Right lobe of liver (tissue), 6 donors: ENCODE data around the gene TMPRSS9. TPM values are rescaled to one million over a fixed set of nuclear protein-coding genes. Genes with fewer than 3 reads are reported as not detected.
"Not testable (repeated sequence)": the region's sequence is repeated elsewhere in the genome, so short reads cannot be mapped to it uniquely, and the experiment has no call there.

Source experiments
- ATAC-seq, 4 donors: fragments of 200-7000 bp; cut with Tn5 transposase; one replicate each; pipeline ENCODE4 v1.9.1; 2020; ENCODE audit warnings: mild to moderate bottlenecking in 4 of 4, moderate library complexity in 4 of 4
- DNase-seq, 3 donors: peaks; one replicate each; pipeline ENCODE4 v3.0.0-alpha.2; 2020
- H3K27ac ChIP-seq, 3 donors: fragments of 200-600 bp; one replicate each; pipeline ENCODE4 v1.8.0; 2022
- H3K27me3 ChIP-seq, 2 donors: fragments of 200-600 bp; one replicate each; pipeline ENCODE4 v1.8.0; 2022
- H3K36me3 ChIP-seq, 4 donors: fragments of 200-600 bp; sonication (generic) in 1 of 4; one replicate each; pipeline versions ENCODE4 v1.5.1 to v1.8.0; 2017 to 2022; ENCODE audit warnings: control low read depth in 1 of 4
- H3K4me1 ChIP-seq, 4 donors: fragments of 200-600 bp; sonication (generic) in 1 of 4; one replicate each; pipeline versions ENCODE4 v1.5.1 to v1.8.0; 2017 to 2022; ENCODE audit warnings: control low read depth in 1 of 4
- H3K4me3 ChIP-seq, 3 donors: fragments of 200-600 bp; one replicate each; pipeline ENCODE4 v1.8.0; 2022
- H3K9me3 ChIP-seq, 4 donors: fragments of 200-600 bp; sonication (generic) in 1 of 4; one replicate each; pipeline versions ENCODE4 v1.5.1 to v1.8.0; 2017 to 2022; ENCODE audit warnings: control low read depth in 1 of 4
- POLR2A ChIP-seq: fragments of 450-650 bp; IDR thresholded peaks from one replicate; pipeline ENCODE4 v1.6.1; 2017; ENCODE audit warnings: antibody characterized with exemption, mild to moderate bottlenecking
- WGBS: methylation state at CpG from one replicate; pipeline ENCODE4 v1.1.6; 2018; ENCODE audit warnings: low coverage, low lambda C conversion rate; ENCODE audit not compliant: insufficient coverage; ENCODE audit errors: missing lambda C conversion rate; 5-methylcytosine and 5-hydroxymethylcytosine counted together
- intact Hi-C, 2 donors: fragments of 100-400 bp; cut with DNase I; formaldehyde crosslinking; loops; one replicate each; pipeline versions ENCODE4 v1.11.2 to v1.14.1; 2022
- total RNA-seq, 6 experiments: library from RNA; depleted of rRNA in 2 of 6; stranded (reverse); fragments of >200 nt in 2 of 6; fragmentation: NEBNext Ultra II Directional in 3 of 6; extraction: Animal tissue kit (Norgen Biotek cat#: 25700) in 3 of 6; gene quantifications; one replicate each; pipeline versions ENCODE4 v1.1.0 to v1.2.4, GENCODE V29; 2016 to 2023
- TF ChIP-seq, protein P1 (sequence below), 4 donors: fragments of 200-600 bp in 3 of 4; fragments of 450-650 bp in 1 of 4; IDR thresholded peaks; one replicate each; pipeline versions ENCODE4 v1.5.1 to v1.8.0; 2016 to 2022; ENCODE audit warnings: antibody characterized with exemption in 4 of 4, mild to moderate bottlenecking in 2 of 4
- donor health status: DM: no; HTN: yes; CAD: no.
- donor health status: DM: no; HTN: no; CAD: no.
- donor health status: DM: no; HTN: no; CAD: no.
- donor health status: DM: no; HTN: yes; CAD: no.
- donor health status: DM: no; HTN: yes; CAD: no.

Gene TMPRSS9
- total RNA-seq, 6 experiments from 2014 or later: 0.12 to 6.7 (median 2.9) TPM

DNA sequence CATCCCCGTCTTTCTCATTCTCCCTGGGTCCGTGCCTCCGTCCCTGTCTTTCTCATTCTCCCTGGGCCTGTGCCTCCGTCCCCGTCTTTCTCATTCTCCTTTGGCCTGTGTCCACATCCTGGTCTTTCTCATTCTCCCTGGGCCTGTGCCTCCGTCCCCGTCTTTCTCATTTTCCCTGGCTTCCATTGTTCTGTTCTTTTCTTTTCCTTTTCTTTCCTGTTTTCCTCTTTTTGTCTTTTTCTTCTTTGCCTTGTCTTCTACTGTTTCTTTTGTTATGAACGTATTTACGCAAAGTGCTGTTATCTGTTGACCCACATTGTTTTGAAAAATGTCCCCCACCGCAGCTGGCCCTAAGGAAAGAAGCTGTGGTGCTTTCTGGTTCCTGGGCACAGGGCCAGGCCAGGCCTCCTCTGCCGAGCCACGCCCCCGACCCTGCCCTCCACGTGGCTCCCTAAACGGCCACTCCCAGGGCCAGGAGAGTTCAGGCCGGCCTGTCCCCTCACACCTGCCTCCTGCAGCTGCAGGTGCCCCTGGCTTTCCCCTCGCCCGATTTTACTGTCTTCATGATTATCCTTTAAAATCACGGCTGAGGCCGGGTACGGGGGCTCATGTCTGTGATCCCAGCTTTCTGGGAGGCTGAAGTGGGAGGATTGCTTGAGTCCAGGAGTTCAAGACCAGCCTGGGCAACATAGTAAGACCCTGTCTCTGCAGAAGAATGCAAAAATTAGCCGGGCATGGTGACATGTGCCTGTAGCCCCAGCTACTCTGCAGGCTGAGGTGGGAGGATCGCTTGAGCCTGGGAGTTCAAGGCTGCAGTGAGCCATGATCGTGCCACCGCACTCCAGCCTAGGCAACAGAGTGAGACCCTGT lies 14.0 kb upstream of the TMPRSS9 start:
- H3K36me3 ChIP-seq: peaks cover 0 to 13% (median 0%) of the 10 kb centered on the region in 4 donors
- TF ChIP-seq POLR2A: no peak
- TF ChIP-seq, protein P1, sequence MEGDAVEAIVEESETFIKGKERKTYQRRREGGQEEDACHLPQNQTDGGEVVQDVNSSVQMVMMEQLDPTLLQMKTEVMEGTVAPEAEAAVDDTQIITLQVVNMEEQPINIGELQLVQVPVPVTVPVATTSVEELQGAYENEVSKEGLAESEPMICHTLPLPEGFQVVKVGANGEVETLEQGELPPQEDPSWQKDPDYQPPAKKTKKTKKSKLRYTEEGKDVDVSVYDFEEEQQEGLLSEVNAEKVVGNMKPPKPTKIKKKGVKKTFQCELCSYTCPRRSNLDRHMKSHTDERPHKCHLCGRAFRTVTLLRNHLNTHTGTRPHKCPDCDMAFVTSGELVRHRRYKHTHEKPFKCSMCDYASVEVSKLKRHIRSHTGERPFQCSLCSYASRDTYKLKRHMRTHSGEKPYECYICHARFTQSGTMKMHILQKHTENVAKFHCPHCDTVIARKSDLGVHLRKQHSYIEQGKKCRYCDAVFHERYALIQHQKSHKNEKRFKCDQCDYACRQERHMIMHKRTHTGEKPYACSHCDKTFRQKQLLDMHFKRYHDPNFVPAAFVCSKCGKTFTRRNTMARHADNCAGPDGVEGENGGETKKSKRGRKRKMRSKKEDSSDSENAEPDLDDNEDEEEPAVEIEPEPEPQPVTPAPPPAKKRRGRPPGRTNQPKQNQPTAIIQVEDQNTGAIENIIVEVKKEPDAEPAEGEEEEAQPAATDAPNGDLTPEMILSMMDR (IDR thresholded peaks at IDR 0.05): no peak
- intact Hi-C loops: no loop called here

DNA sequence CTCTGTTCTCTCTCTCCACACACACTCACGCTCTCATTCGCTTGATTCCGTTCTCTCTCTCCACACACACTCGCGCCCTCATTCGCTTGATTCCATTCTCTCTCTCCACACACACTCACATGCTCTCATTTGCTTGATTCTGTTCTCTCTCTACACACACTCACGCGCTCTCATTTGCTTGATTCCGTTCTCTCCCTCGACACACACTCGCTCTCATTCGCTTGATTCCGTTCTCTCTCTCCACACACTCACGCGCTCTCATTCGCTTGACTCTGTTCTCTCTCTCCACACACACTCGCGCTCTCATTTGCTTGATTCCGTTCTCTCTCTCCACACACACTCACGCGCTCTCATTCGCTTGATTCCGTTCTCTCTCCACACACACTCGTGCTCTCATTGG lies 10.2 kb upstream of the TMPRSS9 start:
- H3K27me3 ChIP-seq, intact Hi-C loops, H3K9me3 ChIP-seq, H3K27ac ChIP-seq, ATAC-seq, DNase-seq, H3K4me3 ChIP-seq, H3K4me1 ChIP-seq: not testable (repeated sequence)
- WGBS: 89% methylated on average over 22 of the region's 24 CpGs
- peaks cover 0 to 12% (median 0%) of the 10 kb centered on the region in 4 donors for H3K36me3 ChIP-seq

More for the DNA sequence above, 14.0 kb upstream of the TMPRSS9 start:
- Histone ChIP-seq H3K27me3 (no peaks in the 10 kb centered on the region), H3K4me1 (no peaks in the 10 kb centered on the region), H3K4me3 (no peak overlapping the region), H3K9me3 (no peaks in the 10 kb centered on the region), H3K27ac (no peak overlapping the region)
- 57% methylated on average over 21 of the region's 25 CpGs for WGBS
- DNase-seq (peak; percentile 52 to 58 (median 52)), ATAC-seq (peak; percentile 60 to 82 (median 66))

DNA sequence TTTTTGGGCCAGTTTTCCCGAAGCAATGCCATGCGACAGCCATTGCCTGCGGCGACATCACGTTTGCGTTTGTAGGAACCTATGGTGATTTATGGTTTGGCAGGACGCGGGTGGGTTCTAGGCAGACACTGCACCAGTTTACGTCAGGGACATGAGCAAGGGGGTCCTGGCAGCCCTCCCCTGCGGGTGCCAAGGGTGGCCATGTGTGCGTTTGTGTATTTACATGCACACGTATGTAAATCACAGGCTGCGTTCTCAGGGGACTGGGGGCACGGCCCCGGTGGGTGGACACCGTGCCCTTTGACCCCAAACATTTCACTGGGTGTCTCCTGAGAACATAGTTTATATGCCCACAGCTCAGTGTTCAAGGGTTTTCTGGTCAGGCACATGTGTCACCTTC lies 9.4 kb upstream of the TMPRSS9 start:
- TF ChIP-seq, protein P1 (IDR thresholded peaks at IDR 0.05): no peak
- TF ChIP-seq POLR2A: no peak
- WGBS: 92% methylated on average over 6 of the region's 16 CpGs
- Histone ChIP-seq H3K4me3 (no peak overlapping the region), H3K9me3 (no peaks in the 10 kb centered on the region), H3K27ac (no peak overlapping the region), H3K36me3 (peaks cover 0 to 12% (median 0%) of the 10 kb centered on the region in 4 donors), H3K4me1 (no peaks in the 10 kb centered on the region), H3K27me3 (no peaks in the 10 kb centered on the region)
- intact Hi-C loops: no loop called here
- ATAC-seq: no peak
- no peak for DNase-seq

DNA sequence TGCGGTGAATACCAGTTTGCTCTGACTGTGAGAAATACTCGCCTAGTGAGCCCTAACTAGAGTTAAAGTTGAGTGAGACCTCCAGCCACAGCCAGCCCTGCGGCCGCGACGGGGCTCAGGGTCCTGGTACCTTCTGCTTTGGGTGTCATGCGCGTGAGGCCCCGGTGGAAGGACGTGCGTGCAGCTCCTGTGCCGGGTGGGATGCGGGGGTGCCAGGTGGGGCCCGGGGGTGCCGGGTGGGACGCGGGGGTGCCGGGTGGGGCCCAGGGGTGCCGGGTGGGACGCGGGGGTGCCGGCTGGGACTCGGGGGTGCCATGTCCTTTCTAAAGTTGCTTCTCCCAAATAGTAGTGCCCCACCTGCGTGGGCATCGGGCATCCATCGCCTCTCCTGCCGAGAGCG lies 8.5 kb upstream of the TMPRSS9 start:
- H3K36me3 ChIP-seq: peaks cover 0 to 9% (median 0%) of the 10 kb centered on the region in 4 donors
- no CpG with 5 or more reads among the region's 28 CpGs for WGBS
- intact Hi-C loops: no loop called here

DNA sequence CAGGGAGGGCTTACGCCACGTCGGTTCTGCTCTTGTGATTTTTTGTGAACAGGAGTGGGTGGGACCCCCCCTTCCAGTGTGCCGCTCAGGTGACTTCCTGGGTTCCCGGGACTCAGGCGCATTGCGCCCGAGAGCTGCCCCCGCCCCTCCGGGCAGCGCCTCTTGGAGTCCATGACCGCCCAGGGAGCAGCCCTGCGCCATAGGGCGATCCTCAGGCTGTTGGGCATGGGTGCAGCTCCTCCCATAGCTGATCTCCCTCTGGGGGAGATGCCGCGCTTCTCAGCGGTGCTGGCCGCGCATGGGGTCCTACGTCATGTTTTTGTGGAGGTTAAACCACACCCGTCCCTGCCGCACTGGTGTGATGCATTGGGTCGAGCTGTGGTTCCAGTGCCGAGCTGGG lies 7.9 kb upstream of the TMPRSS9 start:
- DNase-seq (no peak), ATAC-seq (peak in 1 of 4 donors; percentile 11)
- peaks cover 0 to 7% (median 0%) of the 10 kb centered on the region in 4 donors for H3K36me3 ChIP-seq
- no peaks in the 10 kb centered on the region for H3K9me3 ChIP-seq
- H3K4me1 ChIP-seq: no peaks in the 10 kb centered on the region
- WGBS: no CpG with 5 or more reads among the region's 24 CpGs
- no peak overlapping the region for H3K4me3 ChIP-seq
- H3K27me3 ChIP-seq: no peaks in the 10 kb centered on the region
- TF ChIP-seq, protein P1 (IDR thresholded peaks at IDR 0.05): no peak
- no peak for TF ChIP-seq POLR2A
- intact Hi-C loops: no loop called here
- no peak overlapping the region for H3K27ac ChIP-seq

More for the DNA sequence above, 8.5 kb upstream of the TMPRSS9 start:
- Histone ChIP-seq H3K27ac (no peak overlapping the region), H3K4me3 (no peak overlapping the region), H3K4me1 (no peaks in the 10 kb centered on the region), H3K9me3 (no peaks in the 10 kb centered on the region), H3K27me3 (no peaks in the 10 kb centered on the region)
- TF ChIP-seq, protein P1 (IDR thresholded peaks at IDR 0.05): no peak
- TF ChIP-seq POLR2A: no peak
- DNase-seq (peak in 1 of 3 donors; percentile 37), ATAC-seq (no peak)
